Measurements from ENCODE around the gene RGS10. TPM values are rescaled to one million over a fixed set of nuclear protein-coding genes. Genes with fewer than 3 reads are reported as not detected.

Gene RGS10
- total RNA-seq, 1 donor from 2014 or later = 7.2 TPM

GRCh38 chr10:119461923-119462322 is 80.6 kb downstream of the RGS10 start:
- no peak for ATAC-seq
- intact Hi-C loops (cut with DNase I) = no loop called here
- no peak for DNase-seq (ENCODE audit: missing footprints)

- ATAC-seq (peak; percentile 10), DNase-seq (ENCODE audit: missing footprints) (no peak)
- intact Hi-C loops (cut with DNase I) = no loop called here
These were observed 81.1 kb downstream of the RGS10 start for GRCh38 chr10:119461380-119461779.

DNA sequence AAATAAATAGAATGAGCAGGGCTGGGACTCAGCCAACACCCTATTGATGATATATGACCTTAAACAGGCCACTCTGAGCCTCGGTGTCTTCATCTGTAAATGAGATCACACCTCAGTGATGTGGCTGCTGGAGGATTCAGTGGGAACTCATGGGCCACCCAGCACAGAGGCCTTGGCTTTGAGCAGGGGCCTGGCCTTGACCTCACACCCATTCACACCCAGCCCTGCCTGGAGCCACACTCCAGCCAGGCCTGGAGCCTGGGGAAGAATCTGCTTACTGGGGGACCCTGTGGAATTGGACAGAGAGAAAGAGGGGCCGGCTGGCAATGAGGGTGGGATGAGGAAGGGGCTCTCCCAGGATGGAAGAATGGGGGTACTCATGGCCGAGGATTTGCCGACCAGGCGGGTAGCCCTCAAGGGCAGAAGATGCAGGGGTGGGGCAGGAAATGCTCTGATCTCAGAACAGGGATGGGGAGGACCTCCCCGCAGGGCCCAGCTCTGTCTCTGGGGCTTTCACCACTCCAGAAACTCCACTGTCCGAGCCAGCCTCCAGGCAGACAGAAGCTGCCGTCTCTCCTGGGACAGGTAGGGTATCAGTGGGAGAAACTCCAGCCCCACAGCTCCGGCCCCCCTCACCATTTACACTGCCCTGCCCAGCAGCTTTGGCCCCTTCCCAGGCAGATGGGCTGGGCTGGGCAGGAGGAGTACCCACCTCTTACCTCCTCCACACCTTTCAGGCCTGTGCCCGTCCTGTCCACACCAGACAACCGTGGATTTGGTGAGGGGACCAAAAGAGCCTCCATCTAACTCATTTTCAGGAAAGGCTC is 81.9 kb downstream of the RGS10 start:
- ATAC-seq = peak; percentile 34
- intact Hi-C loops (cut with DNase I) = no loop called here
- DNase-seq (ENCODE audit: missing footprints) = no peak

DNA sequence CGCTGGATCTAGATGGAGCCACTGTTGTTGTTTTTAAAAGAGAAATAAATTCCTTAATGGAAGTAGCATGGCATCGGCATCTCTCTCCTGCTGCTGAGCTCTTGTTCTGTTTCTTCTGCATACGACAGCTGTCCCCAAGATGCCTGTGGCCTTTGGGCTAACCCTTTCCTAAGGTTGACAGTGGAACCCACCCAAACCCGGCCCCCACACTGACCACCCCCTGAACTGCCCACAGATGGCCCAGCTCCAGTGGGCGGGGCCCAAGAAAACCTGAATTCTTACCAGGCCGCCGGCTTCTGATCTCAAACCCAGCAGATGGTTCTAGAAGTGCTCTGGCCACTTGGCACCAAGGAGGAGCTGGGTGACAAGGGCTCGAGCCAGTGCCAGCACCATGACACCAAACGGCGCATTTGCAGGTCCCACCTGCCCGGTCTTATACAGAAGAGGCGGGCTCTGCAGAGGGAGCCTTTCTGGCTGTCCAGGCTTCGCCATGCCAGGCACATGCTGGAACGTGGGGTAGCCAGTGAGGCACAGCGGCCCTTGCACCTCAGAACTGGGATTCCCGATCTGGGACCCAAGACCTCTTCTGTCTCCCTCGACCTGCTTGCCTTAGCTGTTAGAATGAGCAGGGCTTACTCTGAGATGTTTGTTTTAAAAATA is 82.7 kb downstream of the RGS10 start:
- peak; percentile 60 for DNase-seq (ENCODE audit: missing footprints)
- intact Hi-C loops (cut with DNase I) = no loop called here
- no peak for ATAC-seq

DNA sequence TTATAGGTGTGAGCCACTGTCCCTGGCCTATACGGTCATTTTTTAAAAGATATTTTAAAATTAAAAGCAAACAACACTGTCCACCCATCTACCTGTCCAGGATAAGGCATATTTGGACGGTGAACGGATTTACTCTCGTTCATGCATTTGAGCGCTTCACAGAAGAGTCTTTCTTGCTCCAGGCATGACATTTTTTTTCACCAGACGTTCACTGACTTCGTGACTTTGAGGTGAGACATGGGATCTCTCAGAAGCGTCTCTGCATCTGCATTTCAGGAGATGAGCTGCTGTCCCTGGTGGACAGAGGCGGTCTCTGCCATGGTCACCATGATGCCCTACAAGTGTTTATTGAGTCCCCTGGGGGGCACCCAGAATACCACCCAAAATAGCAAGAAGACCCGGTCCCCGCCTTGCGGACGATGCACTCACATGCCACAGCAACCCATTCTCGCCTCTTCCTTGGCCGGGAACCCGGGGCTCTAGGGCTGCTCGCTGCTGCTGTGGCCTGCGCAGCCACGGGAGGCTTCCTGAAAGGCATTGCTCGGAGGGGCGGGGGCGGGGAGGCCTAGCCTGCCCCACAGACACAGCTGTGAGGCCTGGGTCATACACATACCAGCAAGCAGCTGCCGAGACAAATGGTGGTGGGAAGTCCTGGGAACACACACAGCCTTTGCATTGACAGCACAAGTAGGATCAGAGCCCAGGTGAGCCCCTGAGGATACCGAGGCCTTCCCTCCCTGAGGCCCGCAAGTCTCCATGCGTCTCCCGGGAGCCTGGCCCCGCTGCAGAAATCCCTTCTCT is 84.4 kb downstream of the RGS10 start:
- ATAC-seq (no peak), DNase-seq (ENCODE audit: missing footprints) (peak; percentile 62)
- intact Hi-C loops (cut with DNase I) = no loop called here

- intact Hi-C loops (cut with DNase I) = no loop called here
- ATAC-seq = no peak
These were observed 86.1 kb downstream of the RGS10 start for GRCh38 chr10:119456435-119456810.

DNA sequence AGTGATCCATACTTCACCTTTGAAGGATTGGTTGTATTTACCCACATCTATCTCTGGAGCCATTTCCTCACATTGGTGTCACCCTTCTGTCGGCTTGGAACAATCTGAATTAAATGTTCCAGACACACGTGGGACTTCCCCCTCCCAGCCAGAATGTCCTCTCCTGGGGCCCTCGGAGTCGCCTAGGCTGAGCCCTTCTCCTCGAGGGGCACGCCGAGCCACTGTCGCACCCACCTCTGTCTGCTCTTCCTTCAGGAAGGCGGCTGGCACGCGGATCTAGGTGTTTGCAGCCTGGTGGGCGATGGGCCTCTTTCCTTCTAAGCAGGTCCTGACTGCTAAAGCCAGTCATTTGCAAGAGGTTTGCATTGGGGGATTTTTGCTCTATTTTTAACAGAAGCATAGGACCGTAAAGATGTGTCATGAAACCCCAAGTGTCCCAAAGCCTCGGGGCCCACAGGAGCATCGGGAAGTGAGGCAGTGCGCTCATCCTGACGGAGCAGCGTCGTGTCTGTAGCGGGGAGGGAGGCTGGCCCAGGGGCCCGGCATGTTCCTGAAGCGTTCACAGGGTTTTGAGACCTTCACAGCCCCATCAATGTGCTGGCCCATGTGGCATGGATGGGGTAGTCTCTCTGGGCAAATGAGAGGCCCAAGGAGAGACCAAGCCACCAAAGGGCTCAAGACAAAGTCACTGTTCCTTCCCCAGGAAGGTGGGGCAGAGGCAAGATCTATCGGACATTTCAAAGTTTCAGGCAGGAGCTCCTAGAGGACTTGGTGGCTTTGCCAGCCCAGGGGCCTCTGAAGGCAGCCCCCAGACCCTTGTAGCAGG is 86.7 kb downstream of the RGS10 start:
- no peak for DNase-seq (ENCODE audit: missing footprints)
- intact Hi-C loops (cut with DNase I) = no loop called here

More at GRCh38 chr10:119456435-119456810, 86.1 kb downstream of the RGS10 start:
- DNase-seq (ENCODE audit: missing footprints) = no peak

DNA sequence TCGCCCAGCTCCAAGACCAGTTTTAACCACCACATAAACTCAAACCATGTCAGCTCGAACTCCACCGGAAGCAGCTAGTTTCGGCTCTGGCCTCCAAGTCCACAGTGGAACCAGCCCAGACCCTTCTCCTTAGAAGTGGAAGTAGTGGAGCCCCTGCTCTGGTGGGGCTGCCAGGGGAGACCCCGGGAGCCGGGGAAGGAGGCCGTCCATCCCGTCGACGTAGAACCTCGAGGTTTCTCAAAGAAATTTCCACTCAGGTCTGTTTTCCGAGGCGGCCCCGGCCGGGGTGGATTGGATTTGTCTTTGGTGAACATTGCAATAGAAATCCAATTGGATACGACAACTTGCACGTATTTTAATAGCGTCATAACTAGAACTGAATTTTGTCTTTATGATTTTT is 87.5 kb downstream of the RGS10 start:
- intact Hi-C loops (cut with DNase I) = no loop called here
- ATAC-seq = no peak
- DNase-seq (ENCODE audit: missing footprints) = no peak

More for the DNA sequence above, 86.7 kb downstream of the RGS10 start:
- no peak for ATAC-seq

GRCh38 chr10:119454316-119454715 is 88.2 kb downstream of the RGS10 start:
- intact Hi-C loops (cut with DNase I) = no loop called here
- ATAC-seq = no peak
- no peak for DNase-seq (ENCODE audit: missing footprints)

- ATAC-seq = no peak
- no peak for DNase-seq (ENCODE audit: missing footprints)
- intact Hi-C loops (cut with DNase I) = no loop called here
These were observed 89.2 kb downstream of the RGS10 start for GRCh38 chr10:119453313-119453712.

DNA sequence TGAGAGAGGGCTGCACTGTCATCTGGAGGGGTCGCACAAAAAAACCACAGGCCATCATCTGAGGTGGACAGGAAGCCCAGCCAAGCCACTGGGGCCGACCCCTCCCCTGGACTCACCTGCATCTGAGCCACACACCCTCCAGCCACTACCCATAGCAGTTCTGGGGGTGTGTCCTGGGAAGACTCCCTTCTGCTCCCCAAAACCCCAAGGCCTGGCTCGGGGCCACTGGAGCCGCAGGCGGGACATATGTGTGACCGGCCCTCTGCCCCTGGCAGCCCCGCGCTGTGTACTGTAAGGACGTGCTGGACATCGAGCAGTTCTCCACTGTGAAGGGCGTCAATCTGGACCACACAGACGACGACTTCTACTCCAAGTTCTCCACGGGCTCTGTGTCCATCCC is 90.1 kb downstream of the RGS10 start:
- peak; percentile 69 for DNase-seq (ENCODE audit: missing footprints)
- intact Hi-C loops (cut with DNase I) = no loop called here
- ATAC-seq = no peak

GRCh38 chr10:119451300-119451896 is 91.1 kb downstream of the RGS10 start:
- no peak for ATAC-seq

GRCh38 chr10:119450606-119451299 is 91.8 kb downstream of the RGS10 start:
- intact Hi-C loops (cut with DNase I) = no loop called here
- ATAC-seq = no peak
- no peak for DNase-seq (ENCODE audit: missing footprints)

More at GRCh38 chr10:119451300-119451896, 91.1 kb downstream of the RGS10 start:
- DNase-seq (ENCODE audit: missing footprints) = no peak
- intact Hi-C loops (cut with DNase I) = no loop called here

Other genes with a start within 250 kb of the RGS10 start
- gene TIAL1, start 54.2 kb upstream of the RGS10 start, total RNA-seq = 74.0 TPM
- 152 TPM for gene BAG3, start 108.7 kb upstream of the RGS10 start, total RNA-seq
- 4.0 TPM for gene INPP5F, start 183.3 kb upstream of the RGS10 start, total RNA-seq